HepG2 (cell line): ENCODE measurements around the gene PLXNB2. TPM values are rescaled to one million over a fixed set of nuclear protein-coding genes. Genes with fewer than 3 reads are reported as not detected.
A peak's percentile ranks its signal among the peaks of the same experiment; 100 is the strongest.

Experiments
- ARNTL ChIP-seq: sonication (generic); formaldehyde crosslinking; IDR thresholded peaks from 2 replicates; pipeline ENCODE4 v1.4.0; 2020; ENCODE audit warnings: mild to moderate bottlenecking, missing genetic modification reagents
- ATAD3A ChIP-seq: sonication (generic); formaldehyde crosslinking; IDR thresholded peaks from 2 replicates; pipeline ENCODE4 v1.4.0; 2020; ENCODE audit warnings: missing genetic modification reagents
- BRD4 ChIP-seq: sonication (generic); formaldehyde crosslinking; IDR thresholded peaks from 2 replicates; pipeline ENCODE4 v1.4.0; 2020; ENCODE audit warnings: missing genetic modification reagents
- ETV5 ChIP-seq: IDR thresholded peaks from 2 replicates; pipeline ENCODE4 v1.6.1; 2018; ENCODE audit warnings: missing biosample characterization, missing genetic modification reagents, inconsistent platforms, borderline replicate concordance
- FIP1L1 ChIP-seq: fragments of 200-400 bp; formaldehyde crosslinking; IDR thresholded peaks from 2 replicates; pipeline ENCODE4 v1.6.1; 2018; ENCODE audit warnings: low read depth, mild to moderate bottlenecking, low read length, moderate library complexity, borderline replicate concordance; ENCODE audit not compliant: insufficient read depth
- FLYWCH1 ChIP-seq: sonication (generic); formaldehyde crosslinking; IDR thresholded peaks from 2 replicates; pipeline ENCODE4 v1.8.1; 2023; ENCODE audit warnings: mild to moderate bottlenecking, missing genetic modification reagents
- HDAC2 ChIP-seq: sonication (generic); formaldehyde crosslinking; IDR thresholded peaks from 2 replicates; pipeline ENCODE4 v1.4.0; 2020; ENCODE audit warnings: missing genetic modification reagents
- RAD21 ChIP-seq: fragments of 450-650 bp; formaldehyde crosslinking; IDR thresholded peaks from 2 replicates; pipeline ENCODE4 v1.5.0; 2020; ENCODE audit warnings: mild to moderate bottlenecking
- RBM39 ChIP-seq: fragments of 200-400 bp; formaldehyde crosslinking; IDR thresholded peaks from one replicate; pipeline ENCODE4 v1.6.1; 2018; ENCODE audit warnings: antibody characterized with exemption, mild to moderate bottlenecking, low read depth, low read length; ENCODE audit not compliant: poor library complexity, severe bottlenecking
- REXO4 ChIP-seq: sonication (generic); formaldehyde crosslinking; IDR thresholded peaks from 2 replicates; pipeline ENCODE4 v1.8.0; 2022; ENCODE audit warnings: missing genetic modification reagents, mild to moderate bottlenecking, borderline replicate concordance
- SATB2 ChIP-seq: sonication (generic); formaldehyde crosslinking; IDR thresholded peaks from 2 replicates; pipeline ENCODE4 v1.5.0; 2020; ENCODE audit warnings: missing genetic modification reagents
- STAG1 ChIP-seq: sonication (generic); formaldehyde crosslinking; IDR thresholded peaks from 2 replicates; pipeline ENCODE4 v1.4.0; 2020; ENCODE audit warnings: missing genetic modification reagents
- TBX2 ChIP-seq: sonication (generic); formaldehyde crosslinking; IDR thresholded peaks from 2 replicates; pipeline ENCODE4 v1.5.0; 2020; ENCODE audit warnings: missing genetic modification reagents, mild to moderate bottlenecking, borderline replicate concordance
- TP53 ChIP-seq: sonication (generic); formaldehyde crosslinking; conservative IDR thresholded peaks from 2 replicates; pipeline ENCODE4 v1.4.0; 2020; ENCODE audit warnings: missing genetic modification reagents
- ZBTB7A ChIP-seq: sonication (generic); formaldehyde crosslinking; IDR thresholded peaks from 2 replicates; pipeline ENCODE4 v1.8.0; 2022; ENCODE audit warnings: mild to moderate bottlenecking, missing genetic modification reagents
- ZFP37 ChIP-seq: sonication (generic); formaldehyde crosslinking; IDR thresholded peaks from 2 replicates; pipeline ENCODE4 v1.4.0; 2020; ENCODE audit warnings: missing genetic modification reagents, borderline replicate concordance
- ZFP90 ChIP-seq: sonication (generic); formaldehyde crosslinking; IDR thresholded peaks from 2 replicates; pipeline ENCODE4 v1.8.0; 2022; ENCODE audit warnings: missing genetic modification reagents, mild to moderate bottlenecking, inconsistent platforms, borderline replicate concordance
- ZNF136 ChIP-seq: sonication (generic); formaldehyde crosslinking; IDR thresholded peaks from 2 replicates; pipeline ENCODE4 v1.8.1; 2022; ENCODE audit warnings: low read depth, mild to moderate bottlenecking, moderate library complexity, missing genetic modification reagents
- ZNF329 ChIP-seq: sonication (generic); formaldehyde crosslinking; IDR thresholded peaks from 2 replicates; pipeline ENCODE4 v1.9.0; 2021; ENCODE audit warnings: low read depth, mild to moderate bottlenecking, missing genetic modification reagents
- ZNF446 ChIP-seq: sonication (generic); formaldehyde crosslinking; IDR thresholded peaks from 2 replicates; pipeline ENCODE4 v1.5.0; 2020; ENCODE audit warnings: mild to moderate bottlenecking, missing genetic modification reagents
- polyA plus RNA-seq, 8 experiments: library from polyadenylated mRNA; depleted of rRNA in 3 of 8; stranded (reverse) in 7 of 8; unstranded in 1 of 8; fragments of >200 nt; fragmentation: Illumina TruSeq in 4 of 8; extraction: Trizol in 4 of 8; gene quantifications; 2 replicates each; pipeline versions ENCODE4 v1.2.1 to v1.2.3, GENCODE V29; 2011 to 2016; ENCODE audit warnings: low read depth in 4 of 8, missing spikeins in 1 of 8, mixed read lengths in 1 of 8; ENCODE audit not compliant: insufficient read depth in 1 of 8
- total RNA-seq, 5 experiments: library from RNA; depleted of rRNA; stranded (reverse); fragments of >200 nt; fragmentation: Illumina TruSeq; extraction: Trizol; gene quantifications; 2 replicates each; pipeline ENCODE4 v1.2.3, GENCODE V29; 2016; ENCODE audit warnings: low read depth in 1 of 5
- TF ChIP-seq, protein P1 (sequence below): sonication (generic); formaldehyde crosslinking; IDR thresholded peaks from 2 replicates; pipeline ENCODE4 v1.9.0; 2021; ENCODE audit warnings: missing genetic modification reagents, borderline replicate concordance
- TF ChIP-seq, protein P2 (sequence below): sonication (generic); formaldehyde crosslinking; IDR thresholded peaks from 2 replicates; pipeline ENCODE4 v1.4.0; 2020; ENCODE audit warnings: missing genetic modification reagents, low read depth, mild to moderate bottlenecking, borderline replicate concordance
- TF ChIP-seq, protein P3 (sequence below): IDR thresholded peaks from 2 replicates; pipeline ENCODE4 v1.6.1; 2018; ENCODE audit warnings: missing genetic modification reagents
- TF ChIP-seq, protein P4 (sequence below): sonication (generic); formaldehyde crosslinking; IDR thresholded peaks from 2 replicates; pipeline ENCODE4 v1.4.0; 2020; ENCODE audit warnings: missing genetic modification reagents

The PLXNB2 gene
- total and polyA plus RNA-seq, 2 of the 13 experiments (the other 11 are each of a cell fraction or from before 2014, with no cell fraction given): 32.6 to 68.9 TPM

DNA sequence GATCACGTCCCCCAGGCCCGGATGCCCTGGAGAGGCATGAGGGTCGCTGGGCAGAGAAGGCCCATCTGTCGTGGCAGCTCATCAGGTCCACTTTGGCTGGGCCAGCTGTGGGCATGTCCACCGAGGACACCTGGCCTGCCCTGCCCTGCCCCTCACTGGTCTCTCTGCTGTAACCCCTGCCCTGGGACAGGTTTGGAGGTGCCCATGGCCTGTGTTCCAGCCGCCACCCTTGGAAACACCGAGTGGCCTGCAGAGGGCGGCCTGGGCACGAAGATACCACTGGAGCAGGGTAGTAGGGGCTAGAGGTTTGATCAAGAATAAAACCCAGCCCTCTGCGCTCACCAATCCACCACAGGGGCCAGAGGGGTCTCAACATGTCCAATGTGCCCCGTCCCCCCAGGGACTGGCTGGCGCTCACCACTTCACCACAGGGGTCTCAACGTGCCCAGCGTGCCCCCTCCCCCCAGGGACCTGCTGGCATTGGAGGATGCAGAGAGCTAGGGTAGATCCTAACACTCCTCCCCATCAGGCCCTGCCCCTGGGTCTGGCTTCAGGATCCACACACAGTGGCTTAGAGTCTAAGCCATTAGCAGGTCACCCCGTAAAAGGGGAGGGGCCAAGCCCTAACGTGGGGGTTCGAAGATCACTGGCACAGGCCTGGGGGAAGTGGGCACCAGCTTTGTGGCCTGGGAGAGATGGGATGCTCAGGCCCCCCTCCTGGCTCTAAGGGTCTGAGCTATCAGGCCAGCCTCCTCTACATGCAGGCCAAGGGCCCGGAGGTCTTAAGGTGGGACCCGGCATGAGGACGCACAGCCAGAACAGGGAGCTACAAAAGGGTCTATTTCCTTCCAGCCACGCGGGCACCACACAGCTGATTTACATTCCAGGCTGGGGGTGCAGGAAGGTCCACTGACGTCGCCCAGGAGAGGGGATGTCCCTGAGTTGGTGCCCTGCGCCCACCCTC is 55.1 kb downstream of the PLXNB2 start (continued):
- TF ChIP-seq, protein P1, sequence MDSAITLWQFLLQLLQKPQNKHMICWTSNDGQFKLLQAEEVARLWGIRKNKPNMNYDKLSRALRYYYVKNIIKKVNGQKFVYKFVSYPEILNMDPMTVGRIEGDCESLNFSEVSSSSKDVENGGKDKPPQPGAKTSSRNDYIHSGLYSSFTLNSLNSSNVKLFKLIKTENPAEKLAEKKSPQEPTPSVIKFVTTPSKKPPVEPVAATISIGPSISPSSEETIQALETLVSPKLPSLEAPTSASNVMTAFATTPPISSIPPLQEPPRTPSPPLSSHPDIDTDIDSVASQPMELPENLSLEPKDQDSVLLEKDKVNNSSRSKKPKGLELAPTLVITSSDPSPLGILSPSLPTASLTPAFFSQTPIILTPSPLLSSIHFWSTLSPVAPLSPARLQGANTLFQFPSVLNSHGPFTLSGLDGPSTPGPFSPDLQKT: no peak
- TF ChIP-seq ZBTB7A (CRISPR knock-in tag) (peak; percentile 77; the same call in 1 of the 2 replicates), ZNF136 (no peak), FIP1L1 (no peak), RAD21 (CRISPR knock-in tag) (peak; percentile 67; the same call in 1 of the 2 replicates), ZNF446 (CRISPR knock-in tag) (no peak), TP53 (no peak), ZFP90 (CRISPR knock-in tag) (0 out of 2 replicates have a peak, but pooled peaks have one; percentile 28), ZNF329 (0 out of 2 replicates have a peak, but pooled peaks have one; percentile 30), TBX2 (CRISPR knock-in tag) (0 out of 2 replicates have a peak, but pooled peaks have one; percentile 27), ZFP37 (CRISPR knock-in tag) (no peak), STAG1 (peak; percentile 87), BRD4 (CRISPR knock-in tag) (0 out of 2 replicates have a peak, but pooled peaks have one; percentile 29), ARNTL (CRISPR knock-in tag) (0 out of 2 replicates have a peak, but pooled peaks have one; percentile 12), RBM39 (peak; percentile 43), REXO4 (CRISPR knock-in tag) (no peak), SATB2 (no peak), HDAC2 (CRISPR knock-in tag) (0 out of 2 replicates have a peak, but pooled peaks have one; percentile 7), FLYWCH1 (CRISPR knock-in tag) (no peak), ETV5 (CRISPR knock-in tag) (no peak), ATAD3A (CRISPR knock-in tag) (no peak)
- TF ChIP-seq, protein P2, sequence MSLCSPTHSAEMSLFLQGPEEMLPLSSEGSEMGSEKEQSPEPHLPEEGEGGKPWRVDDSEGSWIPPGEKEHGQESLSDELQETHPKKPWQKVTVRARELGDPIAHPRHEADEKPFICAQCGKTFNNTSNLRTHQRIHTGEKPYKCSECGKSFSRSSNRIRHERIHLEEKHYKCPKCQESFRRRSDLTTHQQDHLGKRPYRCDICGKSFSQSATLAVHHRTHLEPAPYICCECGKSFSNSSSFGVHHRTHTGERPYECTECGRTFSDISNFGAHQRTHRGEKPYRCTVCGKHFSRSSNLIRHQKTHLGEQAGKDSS (CRISPR knock-in tag): peak; percentile 61; the same call in 1 of the 2 replicates
- TF ChIP-seq, protein P3, sequence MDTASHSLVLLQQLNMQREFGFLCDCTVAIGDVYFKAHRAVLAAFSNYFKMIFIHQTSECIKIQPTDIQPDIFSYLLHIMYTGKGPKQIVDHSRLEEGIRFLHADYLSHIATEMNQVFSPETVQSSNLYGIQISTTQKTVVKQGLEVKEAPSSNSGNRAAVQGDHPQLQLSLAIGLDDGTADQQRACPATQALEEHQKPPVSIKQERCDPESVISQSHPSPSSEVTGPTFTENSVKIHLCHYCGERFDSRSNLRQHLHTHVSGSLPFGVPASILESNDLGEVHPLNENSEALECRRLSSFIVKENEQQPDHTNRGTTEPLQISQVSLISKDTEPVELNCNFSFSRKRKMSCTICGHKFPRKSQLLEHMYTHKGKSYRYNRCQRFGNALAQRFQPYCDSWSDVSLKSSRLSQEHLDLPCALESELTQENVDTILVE (CRISPR knock-in tag): no peak
- TF ChIP-seq, protein P4, sequence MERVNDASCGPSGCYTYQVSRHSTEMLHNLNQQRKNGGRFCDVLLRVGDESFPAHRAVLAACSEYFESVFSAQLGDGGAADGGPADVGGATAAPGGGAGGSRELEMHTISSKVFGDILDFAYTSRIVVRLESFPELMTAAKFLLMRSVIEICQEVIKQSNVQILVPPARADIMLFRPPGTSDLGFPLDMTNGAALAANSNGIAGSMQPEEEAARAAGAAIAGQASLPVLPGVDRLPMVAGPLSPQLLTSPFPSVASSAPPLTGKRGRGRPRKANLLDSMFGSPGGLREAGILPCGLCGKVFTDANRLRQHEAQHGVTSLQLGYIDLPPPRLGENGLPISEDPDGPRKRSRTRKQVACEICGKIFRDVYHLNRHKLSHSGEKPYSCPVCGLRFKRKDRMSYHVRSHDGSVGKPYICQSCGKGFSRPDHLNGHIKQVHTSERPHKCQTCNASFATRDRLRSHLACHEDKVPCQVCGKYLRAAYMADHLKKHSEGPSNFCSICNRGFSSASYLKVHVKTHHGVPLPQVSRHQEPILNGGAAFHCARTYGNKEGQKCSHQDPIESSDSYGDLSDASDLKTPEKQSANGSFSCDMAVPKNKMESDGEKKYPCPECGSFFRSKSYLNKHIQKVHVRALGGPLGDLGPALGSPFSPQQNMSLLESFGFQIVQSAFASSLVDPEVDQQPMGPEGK: peak; percentile 47; the same call in 1 of the 2 replicates
